Activated naive CD8-positive, alpha-beta T cell treated with anti-CD3 and anti-CD28 coated beads, Interleukin-2, amount 50 U/mL, for 16 hours (primary cell): ENCODE data around the gene MTA1.

Experiments
- DNase-seq: peaks from one replicate; pipeline ENCODE4 v3.0.0-alpha.2; 2020; ENCODE audit warnings: low read depth, low spot score

MTA1 gene

GRCh38 chr14:105475269-105476096, 55.9 kb downstream of the MTA1 start:
- DNase-seq, result no peak

GRCh38 chr14:105476097-105476830, 56.6 kb downstream of the MTA1 start:
- no peak for DNase-seq

DNA sequence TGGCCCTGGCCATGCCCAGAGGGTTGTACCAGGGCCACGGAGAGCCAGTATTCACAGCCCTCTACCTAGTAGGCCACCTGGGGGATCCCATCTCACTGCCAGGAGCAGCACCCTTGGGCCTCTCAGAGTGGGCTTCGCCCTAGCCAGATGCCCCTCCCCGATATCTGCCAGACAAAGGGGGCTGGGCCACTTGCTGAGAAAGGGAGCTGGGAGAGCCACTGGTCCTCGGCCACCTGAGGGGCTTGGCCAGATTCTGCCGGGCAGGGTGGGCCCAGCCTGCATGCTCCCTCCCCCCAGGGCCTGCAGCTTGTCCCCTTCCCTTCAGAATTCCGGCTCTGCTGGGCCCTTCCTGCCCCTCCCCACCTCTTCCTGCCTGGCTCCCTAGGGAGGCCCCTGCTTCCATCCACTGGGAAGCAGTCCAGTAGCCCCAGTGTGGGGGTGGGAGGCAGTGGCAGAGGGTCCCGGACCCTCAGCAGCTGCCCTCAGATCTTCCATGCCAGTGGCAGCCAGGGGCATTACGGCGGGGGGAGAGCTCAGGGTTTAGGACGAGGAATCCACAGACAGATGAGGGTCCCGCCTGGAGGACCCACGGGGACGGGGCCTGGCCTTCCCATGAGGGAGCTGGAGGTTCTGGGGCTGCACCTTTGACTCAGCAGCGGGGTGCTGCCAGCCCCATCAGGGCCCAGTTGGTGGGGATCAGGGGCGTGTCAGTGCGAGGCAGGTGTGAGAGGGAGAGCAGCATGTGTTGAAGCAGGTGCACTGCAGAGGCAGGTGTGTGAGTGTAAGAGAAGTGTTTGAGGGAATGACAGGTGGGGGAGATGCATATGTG, 57.4 kb downstream of the MTA1 start:
- no peak for DNase-seq

- no peak for DNase-seq
Observed at GRCh38 chr14:105477660-105478397, 58.2 kb downstream of the MTA1 start.

- DNase-seq, result no peak
Observed at GRCh38 chr14:105478398-105479251, 59.0 kb downstream of the MTA1 start.

- no peak for DNase-seq
Observed at GRCh38 chr14:105479431-105480158, 60.0 kb downstream of the MTA1 start.

DNA sequence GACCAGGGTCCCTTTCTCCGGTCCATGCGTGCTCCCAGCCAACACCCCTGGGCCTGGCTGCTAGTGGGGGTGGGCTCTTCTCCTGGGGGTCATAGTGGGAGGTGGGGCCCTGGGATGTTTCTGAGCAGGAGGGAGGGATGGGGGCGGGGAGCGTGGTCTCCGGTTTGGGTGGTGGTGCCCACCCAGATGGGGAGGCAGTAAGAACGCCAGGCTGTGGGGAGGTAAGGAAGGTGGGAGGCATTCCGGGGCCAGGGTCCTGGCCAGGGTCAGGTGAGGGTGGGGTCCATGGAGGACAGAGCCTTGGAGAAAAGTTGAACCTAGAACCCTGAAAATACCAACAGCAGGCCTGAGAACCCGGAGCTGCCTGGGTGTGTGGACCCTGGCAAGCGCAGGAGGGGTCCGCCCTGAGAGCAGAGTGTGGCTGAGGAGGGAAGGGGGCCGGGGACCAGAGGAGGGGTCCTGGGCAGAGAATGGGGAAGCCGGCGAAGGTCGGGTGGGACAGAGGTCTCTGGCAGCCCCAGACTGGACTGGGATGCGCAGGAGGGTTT, 60.6 kb downstream of the MTA1 start:
- DNase-seq, result no peak

DNA sequence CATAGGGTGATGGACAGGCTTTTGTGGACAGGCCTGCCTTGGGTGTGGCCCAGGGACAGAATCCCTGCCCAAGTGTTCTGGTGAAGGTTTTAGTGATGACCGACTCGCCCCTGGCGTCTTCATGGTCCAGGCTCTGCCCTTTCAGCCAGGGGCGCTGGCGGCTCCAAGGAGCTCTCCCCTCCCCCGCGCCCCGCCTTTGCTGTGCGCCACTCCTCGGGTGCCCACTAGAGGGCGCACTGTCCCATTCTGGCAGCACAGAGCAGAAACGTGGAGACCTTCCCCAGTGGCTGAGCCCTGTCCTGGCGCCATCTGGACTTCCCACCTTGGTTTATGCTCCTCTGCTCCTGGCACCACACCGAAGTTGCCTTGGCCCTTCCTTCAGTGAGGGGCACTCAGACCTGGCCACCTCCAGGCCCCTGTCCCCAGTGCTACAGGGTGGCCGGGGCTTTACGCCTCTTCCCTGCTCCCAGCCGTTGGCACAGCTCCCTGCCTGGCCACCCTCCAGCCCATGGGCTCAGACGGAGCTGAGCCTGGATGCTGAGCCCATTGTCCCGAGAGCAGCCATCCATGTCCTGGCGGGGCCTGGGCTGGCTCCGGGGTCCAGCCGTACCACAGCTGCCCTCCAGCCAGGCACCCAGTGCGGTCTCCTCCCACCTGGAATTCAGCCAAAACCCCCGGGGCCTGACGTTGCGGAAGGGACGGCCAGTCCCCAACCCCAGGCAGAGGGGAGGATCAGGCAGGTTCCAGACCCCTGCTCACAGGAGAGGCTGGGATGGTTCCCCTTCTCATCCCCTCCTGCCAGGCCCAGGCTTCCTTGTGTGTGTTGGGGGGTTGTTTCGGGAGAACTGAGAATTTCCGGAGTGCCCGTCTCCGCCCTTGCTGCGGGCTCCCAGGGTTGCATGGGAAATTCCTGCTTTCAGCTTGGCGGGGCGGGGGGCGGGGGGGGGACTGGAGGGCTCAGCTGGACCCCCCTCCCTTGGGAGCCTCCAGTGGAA, 61.5 kb downstream of the MTA1 start:
- peak; percentile 79 for DNase-seq

DNA sequence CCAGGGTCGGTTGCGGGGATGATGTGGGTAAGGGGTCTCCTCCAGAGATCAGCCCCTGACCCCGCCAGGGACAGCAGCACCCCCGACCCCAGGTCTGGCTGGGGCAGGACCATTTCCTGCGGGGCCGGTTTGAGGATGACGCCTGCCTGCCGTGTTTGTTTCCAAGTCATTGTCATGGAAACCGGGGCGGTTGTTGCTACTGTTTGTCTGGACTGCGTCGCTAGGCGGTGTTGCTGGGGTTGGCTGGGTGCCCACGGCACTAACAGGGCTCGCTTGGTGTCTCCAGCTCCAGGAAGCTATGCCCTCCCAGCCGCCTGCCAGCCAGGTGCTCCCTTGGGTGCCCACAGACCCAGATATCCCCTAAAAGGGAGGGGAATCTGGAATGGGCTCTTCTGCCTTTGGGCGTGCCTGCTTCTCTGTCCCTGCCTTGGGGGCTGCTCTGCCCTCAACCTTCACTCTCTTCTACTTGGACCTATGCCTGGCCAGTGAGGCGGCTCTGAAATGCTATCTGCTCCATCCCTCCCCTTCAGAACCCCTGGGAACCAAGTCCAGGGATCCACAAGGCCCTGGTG, 62.3 kb downstream of the MTA1 start:
- DNase-seq, result peak; percentile 66

- DNase-seq, result no peak
Observed at GRCh38 chr14:105482486-105483110, 63.0 kb downstream of the MTA1 start.

- DNase-seq, result no peak
Observed at GRCh38 chr14:105483300-105484068, 63.9 kb downstream of the MTA1 start.

GRCh38 chr14:105484069-105484996, 64.7 kb downstream of the MTA1 start:
- no peak for DNase-seq

DNA sequence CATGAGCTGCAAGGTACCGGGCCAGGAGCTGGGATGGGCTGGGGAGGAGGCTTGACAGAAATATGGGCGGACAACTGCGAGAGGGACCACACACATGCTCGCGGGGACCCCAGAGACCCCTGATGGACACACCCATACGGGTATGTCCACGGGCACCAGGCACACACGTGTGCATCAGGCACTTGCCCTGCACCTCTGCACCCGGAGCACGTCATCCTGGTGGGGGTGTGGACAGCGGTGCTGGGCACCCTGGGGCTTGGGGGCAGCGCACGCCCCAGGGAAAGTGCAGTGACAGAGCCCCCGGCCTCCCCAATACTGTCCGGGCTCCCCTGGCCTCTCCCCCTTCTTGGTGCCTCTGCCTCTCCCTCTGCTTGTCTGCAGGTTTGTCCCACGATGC, 65.4 kb downstream of the MTA1 start:
- no peak for DNase-seq

- no peak for DNase-seq
Observed at GRCh38 chr14:105485739-105486162, 66.1 kb downstream of the MTA1 start.

- no peak for DNase-seq
Observed at GRCh38 chr14:105486163-105486973, 66.7 kb downstream of the MTA1 start, which contains the start of gene CRIP1. Gene CRIP1, plus strand, starts transcription at chr14:105486886. Its CDS starts 374 bp downstream, at chr14:105487260.
